GM23248 (cell line): ENCODE measurements around the gene RNF144B. TPM values are rescaled to one million over a fixed set of nuclear protein-coding genes. Genes with fewer than 3 reads are reported as not detected.

Experiments
- DNase-seq: peaks from one replicate; pipeline ENCODE4 v3.0.0-alpha.2; 2015
- H2AFZ ChIP-seq: fragments of 200-600 bp; sonication (generic); 2 replicates; pipeline ENCODE4 v1.6.1; 2016; ENCODE audit warnings: antibody characterized with exemption
- H3F3A ChIP-seq: fragments of 200-600 bp; sonication (generic); 2 replicates; pipeline ENCODE4 v1.6.1; 2016; ENCODE audit warnings: mild to moderate bottlenecking, antibody characterized with exemption, mixed run types; ENCODE audit not compliant: insufficient read depth
- H3K27ac ChIP-seq: fragments of 200-600 bp; sonication (generic); 2 replicates; pipeline ENCODE4 v1.5.1; 2016; ENCODE audit warnings: mild to moderate bottlenecking
- H3K27me3 ChIP-seq: fragments of 200-600 bp; sonication (generic); replicated peaks from 2 replicates; pipeline ENCODE4 v1.6.1; 2016; ENCODE audit warnings: mild to moderate bottlenecking; ENCODE audit not compliant: insufficient read depth
- H3K36me3 ChIP-seq: fragments of 200-600 bp; sonication (generic); 2 replicates; pipeline ENCODE4 v1.6.1; 2016; ENCODE audit warnings: low read depth, mild to moderate bottlenecking
- H3K4me1 ChIP-seq: fragments of 200-600 bp; sonication (generic); 2 replicates; pipeline ENCODE4 v1.6.1; 2016; ENCODE audit warnings: mild to moderate bottlenecking; ENCODE audit not compliant: insufficient read depth
- H3K4me2 ChIP-seq: fragments of 200-600 bp; sonication (generic); one replicate; pipeline ENCODE4 v1.6.1; 2016; ENCODE audit warnings: mild to moderate bottlenecking; ENCODE audit not compliant: unreplicated experiment
- H3K4me3 ChIP-seq: fragments of 200-600 bp; sonication (generic); 2 replicates; pipeline ENCODE4 v1.5.1; 2016; ENCODE audit warnings: mild to moderate bottlenecking
- H3K79me2 ChIP-seq: fragments of 200-600 bp; sonication (generic); 2 replicates; pipeline ENCODE4 v1.6.1; 2016; ENCODE audit warnings: mild to moderate bottlenecking; ENCODE audit not compliant: insufficient read depth
- H3K9ac ChIP-seq: fragments of 200-600 bp; sonication (generic); 2 replicates; pipeline ENCODE4 v1.6.1; 2016; ENCODE audit warnings: mild to moderate bottlenecking
- H3K9me2 ChIP-seq: fragments of 200-600 bp; sonication (generic); 2 replicates; pipeline ENCODE4 v1.6.1; 2016; ENCODE audit warnings: mixed run types, mild to moderate bottlenecking, moderate library complexity; ENCODE audit not compliant: insufficient read depth
- H3K9me3 ChIP-seq: fragments of 200-600 bp; sonication (generic); one replicate; pipeline ENCODE4 v1.6.1; 2017; ENCODE audit warnings: low read depth
- H4K20me1 ChIP-seq: fragments of 200-600 bp; sonication (generic); 2 replicates; pipeline ENCODE4 v1.6.0; 2016; ENCODE audit not compliant: insufficient read depth
- EZH2 ChIP-seq: fragments of 200-600 bp; sonication (generic); IDR thresholded peaks from 2 replicates; pipeline ENCODE4 v1.6.1; 2018; ENCODE audit warnings: antibody characterized with exemption, mild to moderate bottlenecking; ENCODE audit not compliant: insufficient read depth, poor library complexity, severe bottlenecking
- EZH2phosphoT487 ChIP-seq: fragments of 200-600 bp; sonication (generic); IDR thresholded peaks from 2 replicates; pipeline ENCODE4 v1.6.1; 2018; ENCODE audit warnings: antibody characterized with exemption, moderate library complexity, mild to moderate bottlenecking, low read depth; ENCODE audit not compliant: insufficient read depth
- whole genome bisulfite sequencing, 2 experiments: methylation state at CpG; one replicate each; pipeline ENCODE4 v1.1.6; 2015 to 2017; ENCODE audit warnings: low lambda C conversion rate in 2 of 2, low coverage in 1 of 2; ENCODE audit errors: missing lambda C conversion rate in 2 of 2; 5-methylcytosine and 5-hydroxymethylcytosine counted together
- in situ Hi-C: fragments of 300-500 bp; cut with MboI; formaldehyde crosslinking; loops from 2 replicates; pipeline ENCODE4 v1.15.0; 2020
- polyA plus RNA-seq: library from polyadenylated mRNA; unstranded; fragments of >200 nt; fragmentation: Nextera tagmentation; extraction: Ambion mirVana; gene quantifications from 2 replicates; pipeline ENCODE4 v1.2.1, GENCODE V29; 2016
- total RNA-seq: library from RNA; depleted of rRNA; stranded (reverse); fragments of >200 nt; shearing (Covaris generic); gene quantifications from 2 replicates; pipeline ENCODE4 v1.2.3, GENCODE V29; 2014

The RNF144B gene
- total and polyA plus RNA-seq, 2 experiments from 2014 or later: 2.6 to 3.5 TPM

GRCh38 chr6:18367371-18367770, 19.8 kb upstream of the RNF144B start:
- Histone ChIP-seq H3K4me2 (no peak overlapping the region), H3K79me2 (no peaks in the 10 kb centered on the region), H4K20me1 (no peaks in the 10 kb centered on the region), H3K4me3 (no peak overlapping the region), H3K36me3 (no peaks in the 10 kb centered on the region), H3K4me1 (peaks cover 5% of the 10 kb centered on the region), H3K27ac (no peak overlapping the region), H3F3A (peaks cover 5% of the 10 kb centered on the region), H2AFZ (no peak overlapping the region), H3K9me3 (no peaks in the 10 kb centered on the region), H3K9ac (no peak overlapping the region), H3K27me3 (no peaks in the 10 kb centered on the region), H3K9me2 (no peaks in the 10 kb centered on the region)
- in situ Hi-C loops: no loop called here
- no peak for DNase-seq
- TF ChIP-seq EZH2 (no peak), EZH2phosphoT487 (no peak)
- 73 to 81% methylated on average over 11 of the region's 11 CpGs for WGBS, 2 experiments

GRCh38 chr6:18368277-18369105, 18.7 kb upstream of the RNF144B start:
- no peak for DNase-seq
- Histone ChIP-seq H3K9me3 (no peaks in the 10 kb centered on the region), H3K4me2 (no peak overlapping the region), H3K9ac (no peak overlapping the region), H3K9me2 (no peaks in the 10 kb centered on the region), H3K4me3 (no peak overlapping the region), H3K79me2 (no peaks in the 10 kb centered on the region), H4K20me1 (no peaks in the 10 kb centered on the region), H3K4me1 (no peaks in the 10 kb centered on the region), H3F3A (no peaks in the 10 kb centered on the region), H2AFZ (no peak overlapping the region), H3K27me3 (no peaks in the 10 kb centered on the region), H3K27ac (no peak overlapping the region), H3K36me3 (no peaks in the 10 kb centered on the region)
- TF ChIP-seq EZH2: no peak
- no peak for TF ChIP-seq EZH2phosphoT487
- in situ Hi-C loops: no loop called here
- WGBS, 2 experiments: 89 to 95% methylated on average over 25 of the region's 25 CpGs

- no peak for DNase-seq
- no peaks in the 10 kb centered on the region for H3F3A ChIP-seq
- no peak overlapping the region for H3K27ac ChIP-seq
- 75 to 77% methylated on average over 5 of the region's 5 CpGs for WGBS, 2 experiments
- H3K27me3 ChIP-seq: no peaks in the 10 kb centered on the region
- H3K36me3 ChIP-seq: no peaks in the 10 kb centered on the region
- no peaks in the 10 kb centered on the region for H3K79me2 ChIP-seq
- no peak overlapping the region for H3K4me2 ChIP-seq
- H2AFZ ChIP-seq: no peak overlapping the region
- TF ChIP-seq EZH2 (no peak), EZH2phosphoT487 (no peak)
- H3K9ac ChIP-seq: no peak overlapping the region
- H3K9me2 ChIP-seq: no peaks in the 10 kb centered on the region
- H3K9me3 ChIP-seq: no peaks in the 10 kb centered on the region
- H4K20me1 ChIP-seq: no peaks in the 10 kb centered on the region
- no peak overlapping the region for H3K4me3 ChIP-seq
- in situ Hi-C loops: no loop called here
- no peaks in the 10 kb centered on the region for H3K4me1 ChIP-seq
Observed at GRCh38 chr6:18371010-18371409, 16.1 kb upstream of the RNF144B start.

GRCh38 chr6:18371656-18372055, 15.5 kb upstream of the RNF144B start:
- Histone ChIP-seq H3K9me2 (no peaks in the 10 kb centered on the region), H4K20me1 (no peaks in the 10 kb centered on the region), H3F3A (no peaks in the 10 kb centered on the region), H3K4me1 (no peaks in the 10 kb centered on the region), H3K36me3 (no peaks in the 10 kb centered on the region), H3K4me3 (no peak overlapping the region), H3K27me3 (no peaks in the 10 kb centered on the region), H3K27ac (no peak overlapping the region), H3K9ac (no peak overlapping the region), H3K79me2 (no peaks in the 10 kb centered on the region), H3K4me2 (no peak overlapping the region), H3K9me3 (no peaks in the 10 kb centered on the region), H2AFZ (no peak overlapping the region)
- TF ChIP-seq EZH2: no peak
- no peak for TF ChIP-seq EZH2phosphoT487
- in situ Hi-C loops: no loop called here
- WGBS, 2 experiments: 93% methylated on average over 2 of the region's 2 CpGs
- DNase-seq: no peak
